Measurements from ENCODE around the gene OBP2B.
"Not testable (repeated sequence)": the region's sequence is repeated elsewhere in the genome, so short reads cannot be mapped to it uniquely, and the experiment has no call there.

Gene OBP2B

GRCh38 chr9:133201424-133202144 is 7.5 kb downstream of the OBP2B start:
- no peak for DNase-seq (ENCODE audit: low spot score)

DNA sequence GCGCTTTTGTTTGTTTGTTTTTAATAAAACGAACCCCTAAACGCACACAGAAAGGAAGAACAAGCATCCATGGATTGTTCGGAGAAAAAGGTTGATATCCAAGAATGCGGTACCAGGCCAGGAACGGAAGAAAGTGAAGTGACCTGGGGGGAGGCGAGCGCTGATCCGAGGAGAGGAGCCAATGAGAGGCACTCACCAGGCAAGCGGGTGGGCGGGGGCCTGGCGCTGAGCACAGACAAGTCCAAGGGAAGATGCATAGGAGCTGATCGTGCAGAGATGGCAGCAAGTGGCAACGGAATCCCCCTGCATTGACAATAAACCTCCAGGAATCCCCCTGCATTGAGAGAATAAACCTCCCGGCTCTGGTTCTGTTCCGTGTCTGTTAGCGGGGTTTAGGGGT is 8.4 kb downstream of the OBP2B start:
- DNase-seq (ENCODE audit: low spot score): no peak

DNA sequence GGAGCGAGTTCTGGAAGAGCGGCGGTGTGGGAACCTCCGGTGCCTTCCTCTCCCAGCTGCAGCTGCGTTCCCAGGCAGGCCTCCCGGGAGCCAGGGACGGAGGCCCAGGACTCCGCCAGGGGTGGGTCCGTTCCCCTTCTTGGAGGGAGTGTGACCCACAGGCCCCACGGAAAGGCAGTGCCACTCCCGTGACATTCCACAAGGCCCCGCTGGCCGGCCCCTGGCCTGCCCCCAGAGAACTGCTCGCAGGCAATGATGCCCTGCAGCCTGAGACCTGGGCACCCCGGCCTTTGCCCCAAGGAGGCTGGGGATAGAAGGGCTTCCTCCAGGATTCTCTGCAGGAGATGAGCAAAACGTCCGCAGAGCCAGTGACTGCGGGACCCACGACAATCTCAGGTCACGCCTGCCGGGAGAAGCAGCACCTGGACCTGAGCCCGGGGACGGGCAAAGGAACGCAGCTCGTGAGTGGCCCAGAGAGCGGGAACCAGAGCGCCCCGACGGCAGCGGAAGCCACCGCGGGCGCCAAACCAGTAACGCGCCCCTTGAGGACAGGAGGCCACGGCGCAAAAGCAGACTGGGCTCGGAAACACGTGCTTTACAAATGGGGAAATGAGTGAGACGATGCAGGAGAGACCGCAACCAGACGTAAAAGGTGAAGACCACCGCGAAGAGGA is 9.3 kb downstream of the OBP2B start:
- peak; percentile 33 for DNase-seq (ENCODE audit: low spot score)

DNA sequence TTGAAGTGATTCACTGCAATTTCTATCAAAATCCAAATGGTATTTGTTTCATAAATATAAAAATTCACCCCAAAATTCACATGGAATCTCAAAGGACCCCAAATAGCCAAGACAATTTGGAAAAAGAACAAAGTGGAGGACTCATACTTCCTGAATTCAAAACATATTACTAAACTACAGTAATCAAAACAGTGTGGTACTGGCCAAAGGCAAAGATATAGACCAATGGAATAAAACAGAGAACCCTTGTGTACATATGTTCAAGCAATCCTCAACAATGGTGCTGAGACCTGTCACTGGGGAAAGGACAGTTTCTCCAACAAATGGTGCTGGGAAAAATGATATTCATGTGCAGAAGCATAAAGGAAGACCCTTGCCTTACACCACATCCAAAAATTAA is 14.0 kb downstream of the OBP2B start:
- DNase-seq (ENCODE audit: low spot score): no peak

- no peak for DNase-seq (ENCODE audit: low spot score)
Observed at GRCh38 chr9:133194597-133194996, 14.5 kb downstream of the OBP2B start.

- no peak for DNase-seq (ENCODE audit: low spot score)
Observed at GRCh38 chr9:133191989-133192388, 17.1 kb downstream of the OBP2B start.

DNA sequence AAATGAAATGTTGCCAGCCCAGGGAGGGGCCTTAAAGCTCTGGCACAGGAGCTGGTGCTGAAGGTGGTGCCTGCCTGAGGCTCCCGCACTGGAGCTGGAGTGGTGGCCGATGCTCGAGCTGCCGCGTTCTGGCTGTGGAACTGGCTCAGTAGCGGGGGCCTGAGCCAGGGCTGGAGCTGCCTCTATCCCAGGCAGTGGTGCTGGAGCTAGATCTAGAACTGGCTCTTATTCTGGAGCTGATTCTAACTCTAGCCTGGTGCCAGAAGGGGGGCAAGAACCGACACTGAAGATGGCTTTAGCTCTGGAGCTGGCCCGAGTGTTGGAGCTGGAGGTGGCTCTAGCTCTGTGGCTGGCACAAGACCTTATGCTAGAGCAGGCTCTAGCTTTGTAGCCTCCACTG is 19.2 kb downstream of the OBP2B start:
- no peak for DNase-seq (ENCODE audit: low spot score)

GRCh38 chr9:133188843-133189180 is 20.2 kb downstream of the OBP2B start:
- no peak for DNase-seq (ENCODE audit: low spot score)

DNA sequence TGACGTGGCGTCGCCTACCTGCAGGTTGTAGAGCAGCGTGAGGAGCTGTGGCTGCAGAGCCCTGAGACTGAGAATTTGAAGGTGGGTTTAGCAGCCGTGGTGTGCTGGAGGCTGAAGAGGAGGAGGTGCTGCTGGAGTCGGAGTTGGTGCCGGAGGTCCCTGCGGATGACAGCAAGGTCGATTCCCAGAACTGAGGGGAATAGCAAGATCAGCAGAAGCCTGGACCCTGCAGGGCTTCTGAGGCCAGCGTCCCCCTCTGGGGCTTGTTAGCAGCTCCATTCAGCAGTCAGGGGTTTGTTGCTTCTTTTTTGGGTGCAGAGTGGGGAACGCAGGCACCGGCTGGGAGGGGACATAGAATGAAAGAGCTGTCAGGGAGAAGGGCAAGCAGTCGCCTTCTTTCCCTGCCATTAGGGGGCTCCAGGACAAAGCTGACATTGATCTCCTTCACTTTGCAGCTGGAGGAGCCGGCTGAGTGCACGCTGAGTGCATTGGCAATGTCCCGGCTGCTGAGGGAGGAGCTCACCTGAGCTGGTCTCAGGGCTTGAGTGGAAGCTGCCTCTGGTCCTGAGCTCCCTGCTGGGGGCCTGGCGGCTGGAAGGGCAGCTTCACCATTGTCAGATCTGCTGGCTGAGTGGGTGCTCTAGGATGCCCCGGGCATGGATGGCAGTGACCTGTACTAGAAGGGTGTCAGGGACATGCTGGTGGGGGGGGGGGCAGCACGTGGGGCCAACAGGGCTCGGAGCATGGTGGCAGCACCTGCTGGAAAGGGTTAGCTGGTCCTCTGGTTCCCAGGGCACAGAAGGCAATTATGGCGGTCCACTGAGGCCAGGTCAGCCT is 20.8 kb downstream of the OBP2B start:
- no peak for DNase-seq (ENCODE audit: low spot score)

DNA sequence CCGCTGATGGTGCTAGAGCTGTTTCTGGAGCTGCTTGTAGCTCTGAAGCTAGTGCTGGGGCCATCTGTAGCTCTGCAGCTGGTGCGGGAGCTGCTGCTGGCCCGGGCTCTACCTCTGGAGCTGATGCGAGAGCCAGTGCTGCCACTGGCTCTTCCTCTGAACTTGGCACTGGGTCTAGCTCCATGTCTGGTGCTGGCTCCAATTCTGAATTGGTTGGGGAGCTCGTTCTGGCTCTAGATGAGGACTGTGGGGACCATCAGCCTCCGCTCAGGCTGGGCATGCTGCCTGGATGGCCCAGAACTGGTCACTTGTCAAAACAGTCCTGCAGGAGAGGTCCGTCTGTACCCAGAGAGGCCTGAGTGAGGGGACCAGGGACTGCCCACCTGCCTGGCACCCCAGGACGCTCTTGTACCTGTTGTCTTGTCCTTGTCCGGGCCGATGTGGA is 21.5 kb downstream of the OBP2B start:
- no peak for DNase-seq (ENCODE audit: low spot score)

- DNase-seq (ENCODE audit: low spot score): no peak
Observed at GRCh38 chr9:133186736-133187135, 22.3 kb downstream of the OBP2B start.

GRCh38 chr9:133184971-133185370 is 24.1 kb downstream of the OBP2B start:
- DNase-seq (ENCODE audit: low spot score): peak; percentile 58

DNA sequence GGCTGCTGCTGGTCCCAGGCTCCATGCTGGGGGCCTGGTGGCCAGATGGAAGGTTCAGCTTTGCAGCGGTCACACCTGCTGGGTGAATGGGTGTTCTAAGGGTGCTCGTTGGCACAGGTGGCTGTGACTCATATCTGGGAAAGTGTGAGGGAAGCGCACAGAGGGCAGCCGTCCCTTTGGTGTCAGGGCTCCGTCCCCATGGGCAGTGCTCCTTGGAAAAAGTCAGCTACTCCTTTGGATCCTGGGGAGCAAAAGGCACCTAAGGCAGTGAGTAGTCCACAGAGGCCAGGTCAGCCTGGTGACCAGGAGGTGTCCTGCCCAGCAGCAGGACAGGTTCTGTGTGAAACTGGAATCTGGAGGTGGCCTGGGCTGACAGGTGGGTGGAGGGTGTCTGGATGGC is 26.9 kb downstream of the OBP2B start:
- no peak for DNase-seq (ENCODE audit: low spot score)

GRCh38 chr9:133181561-133181960 is 27.5 kb downstream of the OBP2B start:
- DNase-seq (ENCODE audit: low spot score): no peak

- no peak for DNase-seq (ENCODE audit: low spot score)
Observed at GRCh38 chr9:133180953-133181352, 28.1 kb downstream of the OBP2B start.

- no peak for DNase-seq (ENCODE audit: low spot score)
Observed at GRCh38 chr9:133173056-133173455, 36.0 kb downstream of the OBP2B start.

DNA sequence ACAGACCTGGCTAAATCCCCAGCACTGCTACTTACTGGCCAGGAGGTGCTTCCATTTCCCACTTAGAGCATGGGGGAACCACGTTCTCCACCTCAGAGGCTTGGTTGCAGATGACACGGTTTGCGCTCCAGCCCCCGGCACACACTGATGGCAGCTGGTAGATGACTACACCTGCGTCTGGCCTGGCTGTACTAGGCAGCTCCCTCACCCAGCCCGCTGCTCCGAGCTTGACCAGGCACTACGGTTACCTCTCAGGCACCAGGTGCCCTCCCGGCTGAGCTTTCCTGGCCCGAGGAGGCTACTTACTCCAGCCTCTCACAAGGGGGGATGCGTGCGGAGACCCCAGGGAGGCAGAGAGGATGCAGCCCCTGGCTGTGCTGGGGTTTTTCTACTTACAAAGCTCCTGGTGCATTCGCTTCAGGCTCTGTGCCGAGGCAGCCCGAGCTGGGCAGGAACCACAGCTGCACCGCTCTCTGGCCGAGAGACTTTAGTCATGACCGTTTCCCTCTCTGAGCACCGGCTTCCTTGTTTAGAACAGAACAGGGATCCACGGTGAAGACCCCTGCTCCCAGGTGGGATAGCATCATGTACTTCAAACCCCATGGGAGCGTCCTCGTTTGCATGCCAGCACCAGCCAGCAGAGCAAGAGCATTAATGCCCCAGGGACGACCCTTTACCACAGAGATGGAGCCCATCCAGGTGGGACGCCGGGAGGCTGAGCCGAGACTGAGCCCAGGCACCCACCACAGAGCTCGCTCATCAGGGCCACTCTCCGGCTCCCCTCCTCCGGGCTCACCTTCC is 37.7 kb downstream of the OBP2B start:
- DNase-seq (ENCODE audit: low spot score): no peak

GRCh38 chr9:133170716-133171115 is 38.3 kb downstream of the OBP2B start:
- no peak for DNase-seq (ENCODE audit: low spot score)

- not testable (repeated sequence) for DNase-seq (ENCODE audit: low spot score)
Observed at GRCh38 chr9:133169687-133170086, 39.4 kb downstream of the OBP2B start.

- DNase-seq (ENCODE audit: low spot score): no peak
Observed at GRCh38 chr9:133169102-133169501, 39.9 kb downstream of the OBP2B start.

DNA sequence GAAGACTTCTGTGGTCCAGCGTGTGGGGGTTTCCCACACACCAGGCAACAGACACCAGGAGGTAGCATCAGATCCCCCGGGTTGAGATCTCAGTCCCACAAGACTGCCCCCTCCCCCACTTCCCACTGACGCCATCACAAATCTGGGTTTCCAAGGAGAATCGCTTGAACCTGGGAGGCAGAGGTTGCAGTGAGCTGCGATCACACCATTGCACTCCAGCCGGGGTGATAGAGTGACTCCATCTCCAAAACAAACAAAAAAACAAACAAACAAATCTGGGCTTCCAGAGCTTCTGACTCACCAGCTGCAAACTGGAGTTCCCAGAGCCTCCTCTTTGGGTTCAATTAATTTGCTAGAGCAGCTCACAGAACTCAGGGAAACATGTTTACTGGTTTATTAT is 40.6 kb downstream of the OBP2B start:
- DNase-seq (ENCODE audit: low spot score): no peak

DNA sequence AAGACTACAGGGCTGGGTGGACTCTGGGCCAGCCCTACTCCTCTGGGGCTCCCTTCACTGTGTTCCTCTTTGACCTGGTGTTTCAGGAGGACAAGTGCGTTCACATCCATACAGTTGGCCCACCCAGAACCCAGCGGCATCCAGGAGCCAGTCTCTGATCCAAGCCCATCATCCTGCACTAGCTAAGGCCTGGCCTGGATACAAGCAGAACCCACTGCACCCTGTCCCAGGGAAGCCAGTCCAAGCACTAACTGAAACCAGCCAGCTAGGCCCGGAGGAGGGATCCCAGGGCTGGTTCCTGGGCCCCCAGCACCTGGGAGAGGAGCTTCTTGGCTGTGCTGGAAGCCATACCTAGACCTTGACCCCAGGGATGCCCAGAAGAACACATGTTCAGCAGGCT is 41.3 kb downstream of the OBP2B start:
- DNase-seq (ENCODE audit: low spot score): no peak

Measured in hepatic stellate cell (primary cell).